Measurements from ENCODE around the gene TAL1. TPM values are rescaled to one million over a fixed set of nuclear protein-coding genes. Genes with fewer than 3 reads are reported as not detected.
A peak's percentile ranks its signal among the peaks of the same experiment; 100 is the strongest.
"Not testable (repeated sequence)": the region's sequence is repeated elsewhere in the genome, so short reads cannot be mapped to it uniquely, and the experiment has no call there.

The TAL1 gene
- total RNA-seq, 1 donor from 2014 or later = not detected

- TF ChIP-seq EZH2 (IDR thresholded peaks at IDR 0.05) (no peak), EZH2phosphoT487 (IDR thresholded peaks at IDR 0.05) (no peak)
- TF ChIP-seq, protein P1, sequence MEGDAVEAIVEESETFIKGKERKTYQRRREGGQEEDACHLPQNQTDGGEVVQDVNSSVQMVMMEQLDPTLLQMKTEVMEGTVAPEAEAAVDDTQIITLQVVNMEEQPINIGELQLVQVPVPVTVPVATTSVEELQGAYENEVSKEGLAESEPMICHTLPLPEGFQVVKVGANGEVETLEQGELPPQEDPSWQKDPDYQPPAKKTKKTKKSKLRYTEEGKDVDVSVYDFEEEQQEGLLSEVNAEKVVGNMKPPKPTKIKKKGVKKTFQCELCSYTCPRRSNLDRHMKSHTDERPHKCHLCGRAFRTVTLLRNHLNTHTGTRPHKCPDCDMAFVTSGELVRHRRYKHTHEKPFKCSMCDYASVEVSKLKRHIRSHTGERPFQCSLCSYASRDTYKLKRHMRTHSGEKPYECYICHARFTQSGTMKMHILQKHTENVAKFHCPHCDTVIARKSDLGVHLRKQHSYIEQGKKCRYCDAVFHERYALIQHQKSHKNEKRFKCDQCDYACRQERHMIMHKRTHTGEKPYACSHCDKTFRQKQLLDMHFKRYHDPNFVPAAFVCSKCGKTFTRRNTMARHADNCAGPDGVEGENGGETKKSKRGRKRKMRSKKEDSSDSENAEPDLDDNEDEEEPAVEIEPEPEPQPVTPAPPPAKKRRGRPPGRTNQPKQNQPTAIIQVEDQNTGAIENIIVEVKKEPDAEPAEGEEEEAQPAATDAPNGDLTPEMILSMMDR (IDR thresholded peaks at IDR 0.05) = no peak
- H3K36me3 ChIP-seq = no peaks in the 10 kb centered on the region
- no peak overlapping the region for H3K9ac ChIP-seq
- H3K27ac ChIP-seq = no peak overlapping the region
- no peaks in the 10 kb centered on the region for H3K79me2 ChIP-seq (ENCODE audit: low read depth)
- peak overlapping the region; percentile 28 for H3K4me3 ChIP-seq
- H3K27me3 ChIP-seq = peaks cover 78% of the 10 kb centered on the region
- no peaks in the 10 kb centered on the region for H4K20me1 ChIP-seq (ENCODE audit: low read depth)
- peak; percentile 70 for DNase-seq (ENCODE audit: low spot score)
- Mint-ChIP-seq H3K4me1 (peaks cover 16% of the 10 kb centered on the region), H3K27me3 (ENCODE audit: insufficient read depth, low read depth) (peaks cover 9% of the 10 kb centered on the region), H3K4me3 (peak overlapping the region; percentile 27), H3K36me3 (no peaks in the 10 kb centered on the region), H3K27ac (no peak overlapping the region), H3K9me3 (peaks cover 2% of the 10 kb centered on the region)
- peaks cover 5% of the 10 kb centered on the region for H3F3A ChIP-seq (ENCODE audit: low read depth)
- H2AFZ ChIP-seq (replicated peaks) = peak overlapping the region; percentile 59
- no peaks in the 10 kb centered on the region for H3K9me3 ChIP-seq (ENCODE audit: low read depth)
- H3K4me2 ChIP-seq = peak overlapping the region; percentile 79
- peaks cover 12% of the 10 kb centered on the region for H3K4me1 ChIP-seq
Measured at GRCh38 chr1:47208374-47208850, 23.6 kb downstream of the TAL1 start.

GRCh38 chr1:47207803-47208373 is 24.1 kb downstream of the TAL1 start:
- H3K27me3 Mint-ChIP-seq (ENCODE audit: insufficient read depth, low read depth) = peaks cover 9% of the 10 kb centered on the region

DNA sequence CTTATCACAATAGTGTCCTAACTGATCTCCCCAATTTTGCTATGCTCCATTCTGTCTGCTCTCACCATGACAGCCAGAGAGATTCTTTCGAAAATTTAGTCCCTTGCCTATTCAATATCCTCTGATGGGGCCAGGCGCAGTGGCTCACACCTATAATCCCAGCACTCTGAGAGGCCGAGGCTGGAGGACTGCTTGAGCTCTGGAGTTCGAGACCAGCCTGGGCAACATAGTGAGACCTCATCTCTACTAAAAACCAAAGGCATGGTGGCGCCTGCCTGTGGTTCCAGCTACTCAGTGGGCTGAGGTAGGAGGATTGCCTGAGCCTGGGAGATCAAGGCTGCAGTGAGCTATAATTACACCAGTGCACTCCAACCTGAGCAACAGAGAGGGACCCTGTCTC is 26.1 kb downstream of the TAL1 start:
- no peak overlapping the region for H2AFZ ChIP-seq (replicated peaks)
- peaks cover 12% of the 10 kb centered on the region for H3K4me1 ChIP-seq
- H3K9me3 ChIP-seq (ENCODE audit: low read depth) = no peaks in the 10 kb centered on the region
- Mint-ChIP-seq H3K4me3 (no peak overlapping the region), H3K9me3 (peaks cover 7% of the 10 kb centered on the region), H3K4me1 (peaks cover 16% of the 10 kb centered on the region), H3K36me3 (no peaks in the 10 kb centered on the region), H3K27ac (no peak overlapping the region), H3K27me3 (ENCODE audit: insufficient read depth, low read depth) (peaks cover 9% of the 10 kb centered on the region)
- no peaks in the 10 kb centered on the region for H3K79me2 ChIP-seq (ENCODE audit: low read depth)
- H3K27me3 ChIP-seq = peaks cover 91% of the 10 kb centered on the region
- no peak overlapping the region for H3K9ac ChIP-seq
- H3F3A ChIP-seq (ENCODE audit: low read depth) = peaks cover 5% of the 10 kb centered on the region
- H3K4me2 ChIP-seq = no peak overlapping the region
- no peak overlapping the region for H3K27ac ChIP-seq
- no peak for DNase-seq (ENCODE audit: low spot score)
- no peak overlapping the region for H3K4me3 ChIP-seq
- H4K20me1 ChIP-seq (ENCODE audit: low read depth) = no peaks in the 10 kb centered on the region
- TF ChIP-seq EZH2 (IDR thresholded peaks at IDR 0.05) (no peak), EZH2phosphoT487 (IDR thresholded peaks at IDR 0.05) (no peak)
- TF ChIP-seq, protein P1 (IDR thresholded peaks at IDR 0.05) = no peak
- no peaks in the 10 kb centered on the region for H3K36me3 ChIP-seq

More at GRCh38 chr1:47207803-47208373, 24.1 kb downstream of the TAL1 start:
- H3K27ac ChIP-seq = no peak overlapping the region
- Mint-ChIP-seq H3K9me3 (peaks cover 7% of the 10 kb centered on the region), H3K4me3 (no peak overlapping the region), H3K36me3 (no peaks in the 10 kb centered on the region), H3K4me1 (peaks cover 16% of the 10 kb centered on the region), H3K27ac (no peak overlapping the region)
- no peak overlapping the region for H2AFZ ChIP-seq (replicated peaks)
- no peak overlapping the region for H3K9ac ChIP-seq
- H3K9me3 ChIP-seq (ENCODE audit: low read depth) = no peaks in the 10 kb centered on the region
- H3K4me1 ChIP-seq = peaks cover 12% of the 10 kb centered on the region
- no peaks in the 10 kb centered on the region for H3K36me3 ChIP-seq
- peaks cover 5% of the 10 kb centered on the region for H3F3A ChIP-seq (ENCODE audit: low read depth)
- TF ChIP-seq EZH2phosphoT487 (IDR thresholded peaks at IDR 0.05) = no peak
- TF ChIP-seq EZH2 (IDR thresholded peaks at IDR 0.05) = no peak
- TF ChIP-seq, protein P1 (IDR thresholded peaks at IDR 0.05) = no peak
- H3K4me2 ChIP-seq = peak overlapping the region; percentile 79
- H3K4me3 ChIP-seq = no peak overlapping the region
- no peak for DNase-seq (ENCODE audit: low spot score)
- no peaks in the 10 kb centered on the region for H3K79me2 ChIP-seq (ENCODE audit: low read depth)
- peaks cover 83% of the 10 kb centered on the region for H3K27me3 ChIP-seq
- no peaks in the 10 kb centered on the region for H4K20me1 ChIP-seq (ENCODE audit: low read depth)

- H3K4me1 Mint-ChIP-seq; H3K4me3 Mint-ChIP-seq; H3K27ac Mint-ChIP-seq; H3K79me2 ChIP-seq (ENCODE audit: low read depth); H3K4me2 ChIP-seq; H3K9me3 Mint-ChIP-seq; H3K36me3 ChIP-seq; H3F3A ChIP-seq (ENCODE audit: low read depth); H3K4me1 ChIP-seq; H3K9me3 ChIP-seq (ENCODE audit: low read depth); H3K27ac ChIP-seq; DNase-seq (ENCODE audit: low spot score); H4K20me1 ChIP-seq (ENCODE audit: low read depth); H3K9ac ChIP-seq; H2AFZ ChIP-seq (replicated peaks); H3K36me3 Mint-ChIP-seq; H3K4me3 ChIP-seq: not testable (repeated sequence)
- H3K27me3 Mint-ChIP-seq (ENCODE audit: insufficient read depth, low read depth) = peaks cover 12% of the 10 kb centered on the region
- H3K27me3 ChIP-seq = peaks cover 90% of the 10 kb centered on the region
Measured at GRCh38 chr1:47203504-47203903, 28.5 kb downstream of the TAL1 start.
